GM12872 (cell line): Measurements from ENCODE around the gene PTOV1.

Experiments
- TF ChIP-seq, protein P1 (sequence below): IDR thresholded peaks from 3 replicates; pipeline ENCODE4 v1.5.1; 2011; ENCODE audit warnings: low read depth, mild to moderate bottlenecking, low read length, moderate library complexity; ENCODE audit not compliant: insufficient read depth

Gene PTOV1

DNA sequence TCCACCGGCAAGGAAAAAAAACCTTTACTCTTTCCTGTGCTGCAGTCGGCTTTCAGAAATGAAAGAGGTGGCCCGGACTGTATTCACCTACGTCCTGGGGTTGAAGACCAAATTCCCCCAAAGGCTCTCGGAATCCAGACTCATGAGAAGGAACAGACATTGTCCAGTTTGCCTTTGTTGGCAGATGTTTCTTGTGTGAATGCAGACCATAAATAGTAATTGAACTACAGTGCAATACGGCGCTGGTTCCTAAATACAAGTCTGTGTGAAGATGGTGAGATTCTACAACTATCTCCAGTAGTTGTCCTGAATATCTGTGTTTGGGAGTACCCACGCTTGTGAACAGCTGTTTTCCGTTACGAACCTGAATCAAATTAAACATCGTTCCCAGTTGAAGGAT lies 11.2 kb upstream of the PTOV1 start:
- TF ChIP-seq, protein P1, sequence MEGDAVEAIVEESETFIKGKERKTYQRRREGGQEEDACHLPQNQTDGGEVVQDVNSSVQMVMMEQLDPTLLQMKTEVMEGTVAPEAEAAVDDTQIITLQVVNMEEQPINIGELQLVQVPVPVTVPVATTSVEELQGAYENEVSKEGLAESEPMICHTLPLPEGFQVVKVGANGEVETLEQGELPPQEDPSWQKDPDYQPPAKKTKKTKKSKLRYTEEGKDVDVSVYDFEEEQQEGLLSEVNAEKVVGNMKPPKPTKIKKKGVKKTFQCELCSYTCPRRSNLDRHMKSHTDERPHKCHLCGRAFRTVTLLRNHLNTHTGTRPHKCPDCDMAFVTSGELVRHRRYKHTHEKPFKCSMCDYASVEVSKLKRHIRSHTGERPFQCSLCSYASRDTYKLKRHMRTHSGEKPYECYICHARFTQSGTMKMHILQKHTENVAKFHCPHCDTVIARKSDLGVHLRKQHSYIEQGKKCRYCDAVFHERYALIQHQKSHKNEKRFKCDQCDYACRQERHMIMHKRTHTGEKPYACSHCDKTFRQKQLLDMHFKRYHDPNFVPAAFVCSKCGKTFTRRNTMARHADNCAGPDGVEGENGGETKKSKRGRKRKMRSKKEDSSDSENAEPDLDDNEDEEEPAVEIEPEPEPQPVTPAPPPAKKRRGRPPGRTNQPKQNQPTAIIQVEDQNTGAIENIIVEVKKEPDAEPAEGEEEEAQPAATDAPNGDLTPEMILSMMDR = no peak

DNA sequence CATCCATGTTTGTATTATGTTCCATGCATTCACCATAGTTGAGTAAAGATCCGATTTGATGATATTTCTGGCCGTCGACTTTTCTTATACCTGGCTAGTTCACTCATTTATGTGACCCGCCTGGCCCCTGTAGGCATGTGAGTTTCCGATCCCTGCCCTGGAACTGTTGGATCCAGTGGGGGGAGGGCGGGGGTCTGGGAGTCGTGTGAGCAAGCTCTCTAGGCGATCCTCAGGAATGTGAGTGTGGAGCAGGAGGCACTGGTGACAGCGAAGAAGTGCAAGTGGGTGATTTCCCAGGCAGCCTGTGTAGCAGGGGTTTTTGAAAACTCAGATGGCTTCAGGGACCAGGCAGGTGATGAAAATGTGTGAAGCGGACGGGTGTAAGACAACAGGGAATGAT lies 10.6 kb upstream of the PTOV1 start:
- TF ChIP-seq, protein P1 = no peak

DNA sequence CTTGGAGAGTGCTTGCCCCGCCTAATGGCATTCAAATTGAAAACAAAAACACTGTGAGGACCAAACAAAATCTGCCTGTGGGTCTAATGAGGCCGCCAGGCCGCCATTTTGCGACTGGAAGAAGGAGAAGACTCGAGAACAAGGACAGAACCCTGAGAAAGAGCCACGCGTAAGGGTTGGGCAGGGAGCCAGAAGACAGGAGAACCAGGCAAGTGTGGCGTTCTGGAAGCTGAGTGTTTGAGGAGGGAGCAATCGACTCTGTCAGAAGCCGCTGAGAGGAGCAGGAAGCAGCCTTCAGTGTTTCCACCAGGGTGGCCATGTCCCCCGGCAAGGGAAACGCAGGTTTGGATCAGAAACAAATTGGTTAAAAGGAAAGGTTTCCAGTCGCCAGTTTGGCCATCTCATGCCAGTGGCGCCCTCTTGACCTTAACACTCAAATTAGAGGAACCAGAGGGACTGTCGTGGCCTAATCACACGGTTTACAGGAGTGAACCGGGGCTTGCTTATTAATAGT lies 10.2 kb upstream of the PTOV1 start:
- TF ChIP-seq, protein P1 = no peak

DNA sequence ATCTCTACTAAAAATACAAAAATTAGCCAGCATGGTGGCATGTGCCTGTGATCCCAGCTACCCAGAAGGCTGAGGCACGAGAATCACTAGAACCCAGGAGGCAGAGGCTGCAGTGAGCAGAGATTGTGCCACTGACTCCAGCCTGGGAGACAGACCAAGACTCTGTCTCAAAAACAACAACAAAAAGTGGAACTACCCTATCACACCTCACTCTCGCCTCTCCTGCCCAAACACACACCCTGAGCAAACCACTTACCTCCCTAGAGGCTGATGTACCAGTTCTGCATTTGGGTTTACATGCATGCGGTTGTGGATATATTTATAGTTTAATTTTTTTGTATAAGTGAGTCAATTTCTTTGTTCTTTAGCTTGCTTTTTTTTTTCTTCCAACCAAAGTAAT lies 7.7 kb upstream of the PTOV1 start:
- TF ChIP-seq, protein P1 = no peak

DNA sequence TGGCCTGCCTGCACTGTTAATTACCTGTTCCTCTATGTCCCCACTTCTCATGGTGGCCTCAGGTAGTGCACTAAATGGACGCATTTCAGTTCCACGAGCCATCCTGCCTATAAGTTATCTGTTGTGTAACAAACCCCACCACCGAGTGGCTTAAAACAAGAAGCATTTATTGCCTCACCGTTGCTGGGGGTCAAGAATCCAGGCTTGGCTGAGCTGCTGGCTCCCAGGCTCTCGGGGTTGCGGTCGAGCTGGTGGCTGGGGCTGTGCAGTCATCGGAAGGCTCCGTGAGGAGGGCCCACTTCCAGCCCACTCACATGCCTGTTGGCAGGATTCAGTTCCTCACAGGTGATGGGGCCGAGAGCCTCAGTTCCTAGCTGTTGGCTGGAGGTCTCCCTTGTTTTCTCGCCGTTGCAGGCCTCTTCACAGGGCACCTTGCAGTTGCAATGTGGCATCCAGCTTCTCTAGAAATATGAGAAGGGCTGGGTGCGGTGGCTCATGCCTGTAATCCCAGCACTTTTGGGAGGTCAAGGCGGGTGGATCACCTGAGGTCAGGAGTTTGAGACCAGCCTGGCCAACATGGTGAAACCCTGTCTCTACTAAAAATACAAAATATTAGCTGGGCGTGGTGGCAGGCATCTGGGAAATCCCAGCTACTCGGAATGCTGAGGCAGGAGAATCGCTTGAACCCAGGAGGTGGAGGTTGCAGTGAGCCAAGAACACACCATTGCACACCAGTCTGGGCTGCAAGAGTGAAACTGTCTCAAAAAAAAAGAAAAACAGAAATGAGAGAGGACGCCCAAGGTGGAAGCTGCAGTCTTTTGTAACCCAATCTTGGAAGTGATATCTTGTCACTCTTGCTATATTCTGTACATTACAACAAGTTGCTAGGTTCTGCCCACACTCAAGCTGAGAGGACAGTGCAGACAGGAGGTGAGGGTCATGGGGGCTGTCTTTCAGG lies 6.5 kb upstream of the PTOV1 start:
- TF ChIP-seq, protein P1 = no peak

DNA sequence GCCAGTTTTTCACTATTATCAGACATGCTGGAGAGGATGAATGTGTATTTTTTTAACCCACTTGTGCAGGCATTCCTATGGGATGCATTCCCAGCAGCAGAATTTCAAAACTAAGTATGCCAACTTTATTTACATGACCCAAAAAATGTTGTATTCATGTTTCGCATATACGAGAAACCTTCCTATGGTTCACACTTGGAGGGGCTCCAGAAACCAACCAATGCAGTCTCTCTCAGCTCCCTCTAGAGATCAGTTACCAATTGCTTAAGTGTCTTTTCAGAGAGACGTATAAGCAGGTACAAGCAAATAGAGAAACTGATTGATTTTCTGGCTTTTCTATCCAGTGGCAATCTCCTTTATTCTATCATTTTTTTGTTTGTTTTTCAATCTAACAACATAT lies 5.5 kb upstream of the PTOV1 start:
- TF ChIP-seq, protein P1 = no peak

DNA sequence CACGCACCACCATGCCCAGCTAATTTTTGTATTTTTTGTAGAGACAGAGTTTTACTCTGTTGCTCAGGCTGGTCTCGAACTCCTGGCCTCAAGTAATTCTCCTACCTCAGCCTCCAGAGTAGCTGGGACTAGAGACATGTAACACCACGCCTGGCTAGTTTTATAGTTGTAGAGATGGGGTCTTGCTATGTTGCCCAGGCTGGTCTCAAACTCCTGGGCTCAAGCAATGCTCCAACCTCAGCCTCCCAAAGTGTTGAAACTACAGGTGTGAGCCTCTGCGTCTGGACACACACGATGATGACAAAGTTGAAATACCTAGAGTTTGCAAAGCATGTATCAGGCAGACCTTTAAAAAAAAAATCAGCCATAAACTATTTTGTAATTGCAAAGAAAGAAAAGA lies 4.6 kb upstream of the PTOV1 start:
- TF ChIP-seq, protein P1 = no peak
